Measurements from ENCODE around the gene TMEM201.
"Not testable (repeated sequence)": the region's sequence is repeated elsewhere in the genome, so short reads cannot be mapped to it uniquely, and the experiment has no call there.

TMEM201 gene, protein sequence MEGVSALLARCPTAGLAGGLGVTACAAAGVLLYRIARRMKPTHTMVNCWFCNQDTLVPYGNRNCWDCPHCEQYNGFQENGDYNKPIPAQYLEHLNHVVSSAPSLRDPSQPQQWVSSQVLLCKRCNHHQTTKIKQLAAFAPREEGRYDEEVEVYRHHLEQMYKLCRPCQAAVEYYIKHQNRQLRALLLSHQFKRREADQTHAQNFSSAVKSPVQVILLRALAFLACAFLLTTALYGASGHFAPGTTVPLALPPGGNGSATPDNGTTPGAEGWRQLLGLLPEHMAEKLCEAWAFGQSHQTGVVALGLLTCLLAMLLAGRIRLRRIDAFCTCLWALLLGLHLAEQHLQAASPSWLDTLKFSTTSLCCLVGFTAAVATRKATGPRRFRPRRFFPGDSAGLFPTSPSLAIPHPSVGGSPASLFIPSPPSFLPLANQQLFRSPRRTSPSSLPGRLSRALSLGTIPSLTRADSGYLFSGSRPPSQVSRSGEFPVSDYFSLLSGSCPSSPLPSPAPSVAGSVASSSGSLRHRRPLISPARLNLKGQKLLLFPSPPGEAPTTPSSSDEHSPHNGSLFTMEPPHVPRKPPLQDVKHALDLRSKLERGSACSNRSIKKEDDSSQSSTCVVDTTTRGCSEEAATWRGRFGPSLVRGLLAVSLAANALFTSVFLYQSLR

GRCh38 chr1:9588551-9589143, at the start of gene TMEM201:
TSS of gene TMEM201 (plus strand) at chr1:9588911. CDS start at chr1:9588931, 20 bp downstream.
- peak; percentile 93 to 95 for DNase-seq

DNA sequence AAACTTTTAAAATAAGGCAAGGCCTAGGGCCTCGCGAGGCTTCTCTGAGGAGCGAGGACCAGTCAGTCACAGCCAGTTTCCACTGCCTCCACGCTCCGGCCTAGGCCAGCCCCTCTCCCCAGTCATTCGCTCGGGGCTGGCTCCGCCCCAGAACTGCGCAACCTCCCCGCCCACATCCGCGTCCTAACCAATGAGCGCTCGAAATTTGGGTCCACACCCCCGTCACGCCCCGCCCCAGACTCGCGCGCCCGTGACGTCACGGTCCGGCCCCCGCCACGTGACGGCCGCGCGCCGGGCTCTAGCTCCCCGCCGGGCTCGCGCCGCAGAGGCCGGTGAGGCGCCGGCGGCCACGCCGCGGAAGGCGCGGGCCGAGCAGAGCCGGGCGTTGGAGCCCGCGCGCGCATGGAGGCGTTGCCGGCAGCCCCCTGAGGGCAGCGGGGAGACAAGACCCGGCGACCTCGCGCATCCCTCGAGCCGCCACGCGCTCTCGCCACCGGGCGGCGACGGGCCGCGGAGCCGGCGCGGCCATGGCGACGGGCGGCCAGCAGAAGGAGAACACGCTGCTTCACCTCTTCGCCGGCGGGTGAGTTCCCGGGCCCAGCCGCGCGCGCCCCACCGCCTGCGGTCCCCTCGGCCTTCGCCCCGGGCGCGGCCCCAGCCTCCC, 49.4 kb upstream of the TMEM201 start, which contains the start of gene SLC25A33:
TSS of gene SLC25A33 (plus strand) at position 301 of the 664 bp plus-strand sequence. CDS start at position 528, 227 bp downstream.
- peak; percentile 96 to 97 for DNase-seq

- DNase-seq, result peak; percentile 58 to 64
These were observed 48.7 kb upstream of the TMEM201 start for GRCh38 chr1:9539829-9540550.

DNA sequence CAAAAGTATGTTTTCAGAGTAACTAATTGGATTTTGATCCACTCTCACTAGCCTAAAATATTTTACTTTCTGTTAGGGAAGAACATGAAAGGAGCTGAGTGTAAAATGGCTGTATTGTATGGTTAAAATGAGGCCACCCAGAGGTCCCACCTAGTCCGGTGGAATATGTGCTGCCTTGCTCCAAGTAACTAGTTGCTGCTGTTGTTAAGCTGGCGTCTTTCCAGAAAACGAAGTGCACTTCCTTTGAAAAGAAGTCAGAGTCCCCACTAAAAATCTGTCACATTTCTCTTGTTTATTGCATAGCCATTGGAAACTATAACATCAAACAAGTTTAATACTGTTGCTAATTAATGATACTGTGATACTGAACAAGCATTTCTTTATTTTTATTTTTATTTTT, 46.3 kb upstream of the TMEM201 start:
- DNase-seq, result no peak

- no peak for DNase-seq
These were observed 43.8 kb upstream of the TMEM201 start for GRCh38 chr1:9544926-9545325.

DNA sequence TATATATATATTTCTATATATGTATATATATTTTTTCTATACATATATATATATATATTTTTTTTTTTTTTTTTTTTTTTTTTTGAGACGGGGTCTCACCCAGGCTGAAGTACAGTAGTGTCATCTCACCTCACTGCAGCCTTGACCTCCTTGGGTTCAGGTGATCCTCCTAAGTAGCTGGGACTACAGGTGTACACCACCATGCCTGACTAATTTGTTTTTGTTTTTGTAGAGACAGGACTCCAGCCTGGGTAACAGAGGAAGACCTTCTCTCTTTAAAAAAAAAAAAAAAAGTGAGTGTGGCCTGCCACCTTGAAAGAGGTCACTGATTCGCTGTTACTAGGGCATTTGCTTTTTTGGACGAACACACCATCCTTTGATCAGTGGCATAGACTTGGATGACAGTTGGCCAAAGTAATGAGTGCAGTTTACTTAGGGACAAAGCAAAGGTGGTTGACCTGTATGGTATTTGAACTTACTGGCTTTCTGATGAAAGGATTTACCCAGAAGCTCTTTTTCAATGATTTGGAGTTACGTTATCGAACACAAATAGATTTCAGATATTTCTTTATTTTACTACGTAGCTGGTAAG, 38.7 kb upstream of the TMEM201 start:
- no peak for DNase-seq

DNA sequence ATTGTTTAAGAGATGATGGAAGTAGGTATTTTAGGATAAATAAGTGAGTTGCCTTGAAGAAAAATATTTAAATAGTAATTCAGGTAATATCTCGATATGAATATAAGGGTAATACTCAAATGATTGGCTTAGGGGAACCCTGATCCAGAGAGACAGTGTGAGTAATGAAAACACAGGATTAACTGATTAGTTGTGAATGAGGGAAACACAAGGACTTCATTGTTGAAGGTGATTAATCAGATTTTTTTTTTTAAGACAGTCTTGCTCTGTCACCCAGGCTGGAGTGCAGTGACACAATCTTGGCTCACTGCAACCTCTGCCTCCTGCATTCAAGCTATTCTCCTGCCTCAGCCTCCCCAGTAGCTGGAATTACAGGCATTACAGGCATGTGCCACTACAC, 36.7 kb upstream of the TMEM201 start:
- no peak for DNase-seq

DNA sequence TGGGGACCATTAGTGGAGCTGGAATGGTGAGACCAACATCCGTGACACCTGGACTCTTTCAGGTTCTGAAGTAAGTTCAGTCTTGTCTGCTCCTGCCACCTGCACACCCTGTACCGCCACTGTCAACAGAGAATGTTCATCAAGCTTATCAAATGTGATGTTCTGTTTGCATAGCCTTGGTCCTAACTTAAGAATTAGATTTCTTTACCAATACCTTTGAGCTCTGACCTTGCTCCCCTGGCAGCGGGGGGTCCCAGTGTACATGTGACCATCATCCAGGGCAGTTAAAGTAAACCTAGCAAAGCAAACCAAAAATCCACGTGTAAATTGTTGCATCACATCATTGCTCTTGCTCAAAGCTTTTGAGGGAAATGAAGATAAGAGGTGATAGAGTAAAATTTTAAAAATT, 35.0 kb upstream of the TMEM201 start:
- no peak for DNase-seq

GRCh38 chr1:9555942-9556341, 32.8 kb upstream of the TMEM201 start:
- DNase-seq, result no peak

GRCh38 chr1:9557624-9558023, 31.1 kb upstream of the TMEM201 start:
- no peak for DNase-seq

DNA sequence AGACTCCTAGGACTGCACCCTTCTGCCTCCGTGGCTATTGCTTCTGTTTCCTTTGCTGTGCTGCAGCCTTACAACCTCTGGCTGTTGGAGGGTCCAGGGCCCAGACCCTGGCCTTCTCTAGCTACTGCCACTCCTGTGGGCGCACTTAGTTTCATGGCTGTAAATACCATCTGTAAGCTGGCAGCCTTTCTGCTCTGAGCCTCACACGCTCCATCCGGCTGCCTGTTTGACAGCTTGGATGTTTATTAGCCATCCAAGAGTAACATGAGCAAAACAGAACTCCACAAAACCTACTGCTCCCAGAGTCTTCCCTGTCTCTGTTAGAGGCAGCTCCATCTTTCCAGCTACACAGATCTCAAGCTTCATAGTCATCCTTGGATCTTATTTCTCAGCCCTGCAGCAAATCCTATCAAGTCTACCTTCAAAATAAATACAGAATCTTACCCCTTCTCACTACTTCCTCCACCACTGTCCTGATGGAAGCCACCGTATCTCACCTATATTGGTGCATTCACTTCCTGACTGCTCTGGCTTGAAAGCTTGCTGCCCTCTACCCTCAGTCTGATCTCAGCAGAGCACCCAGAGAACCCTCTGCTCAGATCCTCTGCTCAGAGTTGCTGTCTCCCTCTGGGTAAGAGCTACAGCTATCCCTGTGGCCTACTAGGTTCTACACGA, 30.3 kb upstream of the TMEM201 start:
- DNase-seq, result no peak

- no peak for DNase-seq
These were observed 29.7 kb upstream of the TMEM201 start for GRCh38 chr1:9558946-9559545.

DNA sequence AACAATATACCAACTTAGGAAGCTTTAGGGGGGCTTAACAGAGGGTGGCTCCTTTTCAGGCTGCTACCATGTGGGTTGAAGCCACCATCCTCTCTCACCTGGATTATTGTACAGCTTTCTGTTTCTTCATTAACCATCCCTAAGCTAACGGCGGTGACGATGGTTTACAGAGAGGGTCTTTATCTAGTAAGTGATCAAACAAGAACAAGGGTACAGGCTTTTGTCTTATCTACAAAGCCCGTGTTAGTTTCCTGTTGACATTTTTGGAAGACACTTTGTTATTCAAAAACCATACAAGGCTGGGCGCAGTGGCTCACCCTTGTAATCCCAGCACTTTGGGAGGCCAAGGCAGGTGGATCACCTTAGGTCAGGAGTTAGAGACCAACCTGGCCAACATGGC, 29.0 kb upstream of the TMEM201 start:
- DNase-seq, result peak; percentile 36 to 42

- DNase-seq, result not testable (repeated sequence)
These were observed 28.6 kb upstream of the TMEM201 start for GRCh38 chr1:9560090-9560489.

GRCh38 chr1:9561429-9561828, 27.3 kb upstream of the TMEM201 start:
- DNase-seq, result peak; percentile 21 to 36

GRCh38 chr1:9569267-9569666, 19.4 kb upstream of the TMEM201 start:
- DNase-seq, result no peak

- not testable (repeated sequence) for DNase-seq
These were observed 17.7 kb upstream of the TMEM201 start for GRCh38 chr1:9570886-9571529.

- DNase-seq, result peak in 1 of 2 donors; percentile 34
These were observed 15.0 kb upstream of the TMEM201 start for GRCh38 chr1:9573723-9574122.

- DNase-seq, result no peak
These were observed 13.2 kb upstream of the TMEM201 start for GRCh38 chr1:9575486-9575885.

DNA sequence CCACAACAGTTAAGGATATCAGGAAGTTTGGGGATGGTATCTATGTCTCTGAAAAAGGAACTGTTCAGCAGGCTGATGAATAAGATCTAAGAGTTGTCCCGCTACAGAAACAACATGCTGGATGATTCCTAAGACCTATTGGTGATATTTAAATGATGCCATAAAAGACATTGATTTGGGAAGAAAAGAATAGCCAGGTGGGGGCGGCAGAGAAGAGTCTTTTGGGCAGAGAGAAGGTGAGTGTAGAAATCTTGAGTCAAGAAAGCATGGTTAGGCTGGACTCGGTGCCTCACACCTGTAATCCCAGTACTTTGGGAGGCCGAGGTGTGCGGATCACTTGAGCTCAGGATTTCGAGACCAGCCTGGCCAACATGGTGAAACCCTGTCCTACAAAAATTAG, 11.8 kb upstream of the TMEM201 start:
- no peak for DNase-seq
